Thyroid gland (tissue), 4 donors: ENCODE data around the gene RXRB. TPM values are rescaled to one million over a fixed set of nuclear protein-coding genes. Genes with fewer than 3 reads are reported as not detected.
A peak's percentile ranks its signal among the peaks of the same experiment; 100 is the strongest.

ENCODE experiments used
- DNase-seq, 2 donors: peaks; one replicate each; pipeline ENCODE4 v3.0.0-alpha.2; 2019
- H3K27ac ChIP-seq, 3 donors: fragments of 200-600 bp; sonication (generic); 1 replicate in 2 of 3; 2 replicates in 1 of 3; pipeline ENCODE4 v1.5.1; 2016 to 2019; ENCODE audit warnings: mild to moderate bottlenecking in 1 of 3, moderate library complexity in 1 of 3
- H3K27me3 ChIP-seq: fragments of 200-600 bp; sonication (generic); one replicate; pipeline ENCODE4 v1.5.1; 2019
- H3K36me3 ChIP-seq, 2 donors: fragments of 200-600 bp; sonication (generic); one replicate each; pipeline ENCODE4 v1.5.1; 2016 to 2019
- H3K4me1 ChIP-seq, 2 donors: fragments of 200-600 bp; sonication (generic); one replicate each; pipeline ENCODE4 v1.5.1; 2017 to 2019
- H3K4me3 ChIP-seq, 3 donors: fragments of 200-600 bp; sonication (generic); replicated peaks in 1 of 3; 1 replicate in 2 of 3; 2 replicates in 1 of 3; pipeline ENCODE4 v1.5.1; 2016; ENCODE audit warnings: mild to moderate bottlenecking in 1 of 3
- H3K9me3 ChIP-seq: fragments of 200-600 bp; sonication (generic); one replicate; pipeline ENCODE4 v1.5.1; 2017
- CTCF ChIP-seq, 6 experiments: fragments of 200-600 bp in 3 of 6; fragments of 450-650 bp in 3 of 6; sonication (generic) in 3 of 6; IDR thresholded peaks; one replicate each; pipeline ENCODE4 v1.5.1; 2016 to 2019; ENCODE audit warnings: antibody characterized with exemption in 6 of 6, mild to moderate bottlenecking in 2 of 6, inconsistent platforms in 1 of 6, moderate library complexity in 1 of 6
- POLR2A ChIP-seq, 2 donors: fragments of 450-650 bp; IDR thresholded peaks; one replicate each; pipeline ENCODE4 v1.6.1; 2017; ENCODE audit warnings: antibody characterized with exemption in 2 of 2, mild to moderate bottlenecking in 2 of 2, moderate library complexity in 1 of 2
- WGBS, 2 donors: methylation state at CpG; one replicate each; pipeline ENCODE4 v1.1.5; 2017; 5-methylcytosine and 5-hydroxymethylcytosine counted together
- intact Hi-C: fragments of 100-400 bp; cut with DNase I; formaldehyde crosslinking; loops from one replicate; pipeline ENCODE4 v1.15.1; 2023
- total RNA-seq, 4 donors: library from RNA; depleted of rRNA; stranded (reverse); fragments of >200 nt; gene quantifications; one replicate each; pipeline ENCODE4 v1.2.3, GENCODE V29; 2016

Gene RXRB
- total RNA-seq, 4 donors from 2014 or later = 29.6 to 46.8 (median 41.2) TPM

GRCh38 chr6:33213166-33213988 lies 12.9 kb upstream of the RXRB start:
- H3K4me3 ChIP-seq = peak overlapping the region in 2 of 3 donors; percentile 4 to 31
- peak overlapping the region in 2 of 3 donors; percentile 2 to 36 for H3K27ac ChIP-seq
- H3K4me1 ChIP-seq = peaks cover 19% of the 10 kb centered on the region in 2 donors
- peaks cover 0 to 8% of the 10 kb centered on the region in 2 donors for H3K36me3 ChIP-seq
- intact Hi-C loops = no loop called here
- 1% methylated on average over 39 to 43 of the region's 43 CpGs for WGBS, 2 donors
- H3K9me3 ChIP-seq = no peaks in the 10 kb centered on the region
- no peaks in the 10 kb centered on the region for H3K27me3 ChIP-seq
- peak in 1 of 2 donors; percentile 18 for DNase-seq
- TF ChIP-seq CTCF (IDR thresholded peaks at IDR 0.05) (no peak), POLR2A (IDR thresholded peaks at IDR 0.05) (no peak)

GRCh38 chr6:33212857-33213165 lies 12.3 kb upstream of the RXRB start:
- H3K4me3 ChIP-seq = peak overlapping the region in 1 of 3 donors; percentile 31
- H3K4me1 ChIP-seq = peaks cover 19% of the 10 kb centered on the region in 2 donors
- H3K27me3 ChIP-seq = no peaks in the 10 kb centered on the region
- WGBS, 2 donors = 6% methylated on average over 6 of the region's 6 CpGs
- H3K27ac ChIP-seq = peak overlapping the region in 2 of 3 donors; percentile 2 to 36
- H3K36me3 ChIP-seq = peaks cover 0 to 8% of the 10 kb centered on the region in 2 donors
- H3K9me3 ChIP-seq = no peaks in the 10 kb centered on the region
- no peak for TF ChIP-seq CTCF (IDR thresholded peaks at IDR 0.05)
- TF ChIP-seq POLR2A (IDR thresholded peaks at IDR 0.05) = no peak
- DNase-seq = no peak
- intact Hi-C loops = no loop called here

- H3K4me3 ChIP-seq = no peak overlapping the region
- no peak overlapping the region for H3K27ac ChIP-seq
- WGBS, 2 donors = 83 to 87% methylated on average over 18 of the region's 18 CpGs
- H3K27me3 ChIP-seq = no peaks in the 10 kb centered on the region
- TF ChIP-seq CTCF (IDR thresholded peaks at IDR 0.05) (no peak), POLR2A (IDR thresholded peaks at IDR 0.05) (no peak)
- no peaks in the 10 kb centered on the region for H3K9me3 ChIP-seq
- peaks cover 0 to 8% of the 10 kb centered on the region in 2 donors for H3K36me3 ChIP-seq
- H3K4me1 ChIP-seq = peaks cover 25 to 28% of the 10 kb centered on the region in 2 donors
- no peak for DNase-seq
- intact Hi-C loops = no loop called here
Observed at GRCh38 chr6:33211666-33212422, 11.4 kb upstream of the RXRB start.

- 76 to 80% methylated on average over 17 of the region's 17 CpGs for WGBS, 2 donors
- Histone ChIP-seq H3K4me1 (peaks cover 25 to 28% of the 10 kb centered on the region in 2 donors), H3K27me3 (no peaks in the 10 kb centered on the region), H3K27ac (no peak overlapping the region), H3K4me3 (no peak overlapping the region), H3K36me3 (peaks cover 0 to 8% of the 10 kb centered on the region in 2 donors), H3K9me3 (no peaks in the 10 kb centered on the region)
- TF ChIP-seq POLR2A (IDR thresholded peaks at IDR 0.05) (no peak), CTCF (IDR thresholded peaks at IDR 0.05) (no peak)
- no peak for DNase-seq
- intact Hi-C loops = no loop called here
Observed at GRCh38 chr6:33211136-33211535, 10.7 kb upstream of the RXRB start.

GRCh38 chr6:33209856-33210255 lies 9.4 kb upstream of the RXRB start:
- intact Hi-C loops = loop anchor here (10.0 kb wide), 1 partner anchor 215 kb away; the partner anchor contains the start of gene SYNGAP1
- no peak for DNase-seq
- no peak for TF ChIP-seq POLR2A (IDR thresholded peaks at IDR 0.05)
- TF ChIP-seq CTCF (IDR thresholded peaks at IDR 0.05) = no peak

More at GRCh38 chr6:33209856-33210255, 9.4 kb upstream of the RXRB start:
- Histone ChIP-seq H3K36me3 (peaks cover 0 to 8% of the 10 kb centered on the region in 2 donors), H3K4me3 (no peak overlapping the region), H3K9me3 (no peaks in the 10 kb centered on the region), H3K4me1 (peaks cover 30 to 36% of the 10 kb centered on the region in 2 donors), H3K27ac (no peak overlapping the region), H3K27me3 (no peaks in the 10 kb centered on the region)
- 93% methylated on average over 10 of the region's 10 CpGs for WGBS, 2 donors
